GM18858 (cell line): ENCODE results near the gene UBC.

Source experiments
- ATAC-seq: cut with Tn5 transposase; IDR thresholded peaks from one replicate; pipeline ENCODE4 v1.9.1; 2021; ENCODE audit not compliant: unreplicated experiment

Gene UBC

DNA sequence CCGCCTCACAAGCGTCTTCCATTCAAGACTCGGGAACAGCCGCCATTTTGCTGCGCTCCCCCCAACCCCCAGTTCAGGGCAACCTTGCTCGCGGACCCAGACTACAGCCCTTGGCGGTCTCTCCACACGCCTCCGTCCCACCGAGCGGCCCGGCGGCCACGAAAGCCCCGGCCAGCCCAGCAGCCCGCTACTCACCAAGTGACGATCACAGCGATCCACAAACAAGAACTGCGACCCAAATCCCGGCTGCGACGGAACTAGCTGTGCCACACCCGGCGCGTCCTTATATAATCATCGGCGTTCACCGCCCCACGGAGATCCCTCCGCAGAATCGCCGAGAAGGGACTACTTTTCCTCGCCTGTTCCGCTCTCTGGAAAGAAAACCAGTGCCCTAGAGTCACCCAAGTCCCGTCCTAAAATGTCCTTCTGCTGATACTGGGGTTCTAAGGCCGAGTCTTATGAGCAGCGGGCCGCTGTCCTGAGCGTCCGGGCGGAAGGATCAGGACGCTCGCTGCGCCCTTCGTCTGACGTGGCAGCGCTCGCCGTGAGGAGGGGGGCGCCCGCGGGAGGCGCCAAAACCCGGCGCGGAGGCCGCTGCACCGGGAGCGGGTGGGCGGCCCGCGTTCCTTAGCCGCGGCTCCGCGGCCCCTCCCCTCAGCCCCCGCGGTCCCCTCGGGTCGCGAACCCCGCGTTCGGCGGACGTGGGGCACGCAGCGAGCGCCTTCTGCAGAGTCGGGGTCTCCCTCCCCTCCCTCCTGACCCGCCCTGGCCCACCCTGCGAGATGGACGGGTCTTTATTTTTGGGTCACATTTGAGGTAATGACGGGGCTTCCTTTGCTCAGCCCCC, at the start of gene UBC:
UBC (minus strand) TSS at position 259 of the 847 bp plus-strand sequence. CDS start 879 bp downstream, outside the sequence.
- ATAC-seq, result no peak

DNA sequence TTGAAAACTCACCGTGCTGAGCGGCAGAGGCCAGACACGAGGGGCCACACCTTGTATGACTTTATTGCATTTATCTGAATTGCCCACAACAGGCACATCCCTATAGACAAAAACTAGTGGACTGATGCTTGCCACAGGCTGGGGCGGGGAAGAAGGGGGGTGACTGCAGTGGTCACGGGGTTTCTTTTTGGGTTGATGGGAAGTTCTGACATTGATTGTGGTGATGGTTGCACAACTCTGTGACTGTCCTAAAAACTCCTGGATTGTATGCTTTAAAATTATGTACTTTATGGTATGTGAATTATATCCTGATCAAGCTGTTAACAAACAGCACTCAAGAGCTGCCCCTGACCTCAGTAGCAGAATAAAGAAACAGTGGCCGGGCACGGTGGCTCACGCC, 48.8 kb upstream of the UBC start:
- ATAC-seq, result no peak

DNA sequence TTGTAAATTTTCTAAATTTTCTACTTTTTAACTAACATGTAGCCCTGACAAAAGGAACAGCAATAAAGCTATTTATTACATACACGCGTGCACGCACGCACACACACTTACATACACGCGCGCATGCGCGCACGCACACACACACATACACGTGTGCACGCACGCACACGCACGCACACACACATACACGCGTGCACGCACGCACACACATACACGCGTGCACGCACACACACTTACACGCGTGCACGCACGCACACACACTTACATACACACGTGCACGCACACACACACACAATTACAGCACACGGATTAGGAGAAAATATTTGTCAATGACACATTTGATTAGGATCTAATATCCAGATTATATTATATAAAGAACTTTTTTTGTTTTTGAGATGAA, 46.6 kb upstream of the UBC start:
- no peak for ATAC-seq

DNA sequence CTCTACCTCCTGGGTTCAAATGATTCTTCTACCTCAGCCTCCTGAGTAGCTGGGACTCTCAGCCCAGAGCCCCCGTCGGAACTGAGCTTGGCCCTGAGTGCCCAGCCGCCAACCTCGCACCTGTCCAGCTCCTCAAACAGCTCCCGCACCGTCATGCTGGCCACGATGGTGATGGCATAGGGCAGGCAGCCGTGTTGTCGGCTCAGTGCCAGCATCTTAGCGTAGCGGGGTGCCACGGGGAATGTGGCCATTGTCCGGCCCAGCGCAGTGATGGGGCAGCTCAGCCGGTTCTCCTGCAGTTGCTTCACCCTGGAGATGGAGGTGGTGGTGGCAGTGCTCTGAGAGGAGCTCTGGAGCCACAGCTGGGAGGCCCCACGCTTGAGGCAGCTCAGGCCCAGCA, 42.1 kb upstream of the UBC start:
- ATAC-seq, result no peak

DNA sequence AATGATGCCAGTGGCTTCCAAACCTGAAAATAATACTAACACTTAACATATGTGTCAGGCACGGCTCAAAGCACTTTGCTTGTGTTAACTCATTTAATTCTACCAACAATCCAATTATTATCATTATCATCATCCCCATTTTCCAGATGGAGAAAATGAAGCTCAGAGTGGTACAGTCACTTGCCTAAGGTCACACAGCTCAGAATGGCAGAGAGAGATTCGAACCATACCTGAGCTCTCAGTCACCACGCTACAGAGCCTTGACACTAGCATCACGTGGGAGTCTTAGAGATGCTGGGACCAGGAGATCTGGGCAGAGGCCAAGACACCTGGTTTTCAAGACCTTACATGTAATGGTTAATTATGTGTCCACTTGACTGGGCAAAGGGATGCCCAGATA, 40.3 kb upstream of the UBC start:
- ATAC-seq, result no peak

DNA sequence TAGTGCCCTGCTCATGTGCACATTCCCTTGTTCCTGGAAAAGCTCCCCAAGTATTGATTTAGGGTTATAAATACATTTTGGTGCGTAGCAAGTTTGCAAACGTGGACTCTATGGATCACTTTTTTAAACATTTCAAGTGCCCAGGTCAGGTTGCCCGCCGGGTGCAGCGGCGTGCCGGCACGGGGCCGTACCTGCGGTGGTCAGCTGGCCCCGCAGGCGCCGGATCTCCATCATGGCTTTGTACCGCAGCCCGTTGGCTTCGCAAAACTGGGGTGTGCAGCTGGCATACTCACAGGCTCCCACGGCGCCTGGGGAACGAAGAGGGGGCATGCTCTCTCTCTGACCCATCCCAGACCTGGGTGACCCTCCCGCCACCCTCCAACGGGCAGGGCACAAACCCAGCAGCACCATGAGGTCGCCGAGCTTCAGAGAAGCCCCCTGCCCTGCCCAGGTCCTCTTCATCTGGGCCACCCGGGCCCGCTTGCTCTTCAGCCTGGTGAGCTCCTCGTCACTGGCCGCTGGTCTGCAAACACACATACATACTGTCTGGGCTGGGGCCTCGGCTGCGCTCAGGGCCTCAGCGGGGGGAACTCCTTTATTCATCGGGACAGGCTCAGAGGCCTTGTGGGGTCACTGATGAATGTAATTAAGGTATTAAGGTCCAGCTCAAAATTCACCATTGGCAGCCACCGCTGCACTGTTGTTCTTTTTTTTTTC, 39.4 kb upstream of the UBC start:
- ATAC-seq, result no peak

DNA sequence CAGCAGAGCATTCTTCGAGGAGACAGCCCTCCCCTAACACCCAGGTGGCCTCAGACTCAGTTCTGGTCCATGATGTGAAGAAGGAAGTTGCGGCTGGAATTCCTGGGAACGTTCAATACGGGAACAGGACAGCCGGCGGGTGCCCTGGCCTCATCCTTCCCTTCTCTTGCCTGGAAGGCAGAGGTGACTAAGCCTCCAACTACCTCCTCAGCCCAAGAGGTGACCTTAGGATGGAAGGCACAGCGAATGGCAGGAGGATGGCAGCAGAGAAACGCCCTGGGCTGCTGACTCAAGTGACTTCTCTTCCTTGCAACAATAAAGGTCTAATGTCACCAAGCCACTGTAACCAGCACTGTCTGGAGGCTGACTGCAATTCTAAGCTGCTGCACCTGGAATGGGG, 38.4 kb upstream of the UBC start:
- no peak for ATAC-seq

DNA sequence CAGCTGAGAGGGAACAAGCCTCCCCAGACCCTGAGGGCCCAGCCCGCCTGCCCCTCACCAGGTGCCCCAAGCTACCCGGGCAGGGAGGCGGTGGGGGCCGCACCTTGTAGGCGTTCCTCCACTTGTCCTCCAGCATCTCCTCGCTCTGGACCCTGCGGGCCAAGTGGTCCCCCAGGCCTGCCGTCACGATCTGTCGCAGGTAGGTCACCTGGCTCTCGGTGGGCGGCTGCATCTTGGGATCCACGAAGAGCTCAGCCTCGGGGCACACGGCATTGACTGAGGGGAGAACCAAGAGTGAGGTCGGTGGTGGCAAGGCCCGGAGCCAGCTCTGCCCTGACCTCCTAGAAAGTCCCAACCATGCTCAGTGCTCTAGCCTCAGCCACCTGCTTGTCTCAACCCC, 37.8 kb upstream of the UBC start:
- ATAC-seq, result no peak

DNA sequence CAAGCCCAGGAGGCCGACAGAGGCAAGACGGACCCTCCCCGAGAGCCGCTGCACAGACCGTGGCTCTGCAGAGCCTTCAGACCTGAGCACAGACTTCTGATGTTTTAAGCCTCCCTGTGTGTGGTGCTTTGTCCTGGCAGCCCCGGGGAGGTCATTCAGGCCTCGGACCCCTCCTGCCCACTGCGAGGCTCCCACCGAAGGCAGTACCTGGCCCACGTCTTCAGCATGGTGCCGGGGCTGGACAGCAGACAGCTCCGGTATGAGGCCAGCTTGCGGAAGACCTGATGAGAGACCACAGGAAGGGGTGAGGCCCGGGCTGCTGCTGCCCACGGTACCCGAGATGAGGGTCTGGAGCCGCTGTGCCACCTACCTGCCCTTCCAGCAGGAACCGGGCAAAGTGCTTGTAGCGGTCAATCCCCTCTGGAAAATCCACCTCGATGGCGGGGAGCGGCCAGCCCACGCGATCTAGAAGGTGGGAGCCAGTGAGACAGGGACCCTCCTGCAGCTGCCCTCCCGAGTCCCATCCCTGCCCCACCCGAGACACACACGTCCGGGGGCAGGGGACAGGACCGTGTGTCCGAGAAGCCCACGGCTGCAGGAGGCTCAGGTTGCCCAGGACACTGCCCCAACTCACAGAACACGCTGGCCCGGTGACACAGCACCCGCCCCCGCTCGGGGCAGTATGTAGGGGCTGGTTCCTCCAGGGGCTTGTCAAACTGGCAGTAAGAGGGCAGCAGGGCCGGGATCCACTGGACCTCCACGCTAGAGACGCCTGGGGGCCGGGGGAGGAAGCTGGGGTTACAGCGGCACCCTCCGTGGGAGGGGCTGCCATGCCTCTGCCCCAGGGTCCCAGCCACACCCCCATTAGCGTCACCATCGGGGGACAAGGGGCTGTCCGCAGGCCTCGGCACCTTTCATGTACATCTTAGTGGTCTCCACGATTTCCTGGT, 35.6 kb upstream of the UBC start:
- ATAC-seq, result no peak

DNA sequence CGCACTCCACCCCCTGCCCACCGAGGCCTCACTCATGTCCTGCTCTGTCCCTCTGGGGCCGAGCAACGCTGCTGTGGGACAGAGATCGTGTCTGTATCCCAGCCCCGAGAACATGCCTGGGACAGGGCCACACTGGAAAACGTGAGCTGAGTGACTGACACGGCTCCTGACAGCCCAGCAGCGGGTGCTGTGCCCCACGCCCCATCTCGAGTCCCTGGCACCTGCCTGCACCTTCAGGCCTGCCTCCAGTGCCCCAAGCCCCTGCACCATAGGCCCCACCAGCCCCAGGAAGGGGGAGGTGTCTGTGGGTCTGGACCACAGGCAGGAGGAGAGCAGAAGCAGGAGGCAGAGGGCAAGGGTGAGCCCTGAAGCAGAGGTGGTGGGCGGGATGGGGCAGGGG, 34.6 kb upstream of the UBC start:
- no peak for ATAC-seq

DNA sequence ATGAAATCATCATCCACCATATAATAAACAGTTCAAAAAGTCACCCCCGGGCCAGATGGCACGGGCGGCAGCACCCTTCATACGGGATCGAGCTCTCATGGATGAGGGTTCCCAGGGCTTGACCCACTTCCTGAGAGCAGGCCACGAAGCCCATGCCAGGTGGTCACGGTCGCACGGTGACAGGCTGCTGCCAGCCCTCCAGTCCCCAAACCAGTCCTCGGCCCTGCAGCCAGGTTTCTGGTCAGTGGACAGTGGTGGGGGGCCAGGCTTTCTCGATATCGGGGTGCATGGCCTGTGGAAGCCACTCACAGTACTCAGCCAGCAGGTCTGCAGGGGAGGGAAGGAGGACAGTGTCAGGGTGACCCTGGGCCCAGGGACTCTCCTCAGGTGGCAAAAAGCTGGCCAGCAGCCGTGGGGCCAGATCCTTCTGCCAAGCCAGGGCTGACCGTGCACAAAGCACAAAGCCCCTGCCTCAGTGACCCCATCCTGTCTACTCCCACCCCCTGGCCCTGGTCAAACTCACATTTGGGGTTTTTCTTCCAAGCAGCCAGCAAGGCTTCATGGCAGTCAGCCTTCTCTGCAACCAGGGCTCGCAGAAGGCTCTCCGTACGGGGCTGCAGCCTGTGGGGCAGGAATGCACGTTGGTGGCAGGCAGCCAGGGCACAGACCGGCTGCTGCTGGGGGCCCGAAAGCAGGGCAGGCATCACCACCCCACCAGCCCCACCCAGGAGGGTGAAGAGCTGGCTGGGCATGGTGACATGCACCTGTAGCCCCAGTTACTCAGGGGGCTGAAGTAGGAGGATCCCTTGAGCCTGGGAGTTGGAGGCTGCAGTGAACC, 33.3 kb upstream of the UBC start:
- no peak for ATAC-seq

DNA sequence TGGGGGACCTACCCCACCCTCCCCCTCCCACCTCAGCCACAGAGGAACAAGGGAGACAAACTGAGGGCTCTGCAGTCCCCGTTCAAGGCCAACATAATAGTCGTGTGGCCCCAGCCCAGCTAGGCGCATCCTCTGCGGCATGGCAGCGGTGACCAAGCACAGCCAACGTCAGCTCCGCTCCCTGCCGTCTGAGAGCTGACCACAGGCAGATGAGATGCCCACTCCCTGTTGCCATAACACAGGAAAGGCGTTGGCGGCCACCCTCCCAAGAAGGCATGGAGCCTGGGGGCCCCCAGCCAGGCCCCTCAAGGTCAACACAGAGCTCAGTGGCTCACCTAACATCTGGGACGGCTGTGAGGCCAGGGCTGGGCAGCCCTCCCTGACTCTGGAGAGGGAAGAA, 32.6 kb upstream of the UBC start:
- ATAC-seq, result no peak

DNA sequence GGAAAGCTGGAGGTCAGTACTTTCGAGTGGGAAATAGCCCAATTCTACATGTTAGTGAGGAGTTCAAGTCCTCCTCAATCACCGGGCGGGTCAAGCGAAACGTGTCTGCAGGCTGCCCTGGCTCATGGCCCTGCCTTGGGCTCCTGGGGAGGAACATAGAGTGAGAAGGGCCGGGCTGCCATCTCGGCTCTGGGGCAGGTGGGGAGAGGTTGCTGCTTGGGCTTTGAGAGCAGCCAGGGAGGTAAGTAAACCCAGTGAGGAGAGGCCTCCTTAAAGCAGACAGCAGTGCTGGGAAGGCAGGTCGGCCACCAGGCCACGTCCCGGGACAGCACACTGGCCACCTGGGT, 32.0 kb upstream of the UBC start:
- no peak for ATAC-seq

DNA sequence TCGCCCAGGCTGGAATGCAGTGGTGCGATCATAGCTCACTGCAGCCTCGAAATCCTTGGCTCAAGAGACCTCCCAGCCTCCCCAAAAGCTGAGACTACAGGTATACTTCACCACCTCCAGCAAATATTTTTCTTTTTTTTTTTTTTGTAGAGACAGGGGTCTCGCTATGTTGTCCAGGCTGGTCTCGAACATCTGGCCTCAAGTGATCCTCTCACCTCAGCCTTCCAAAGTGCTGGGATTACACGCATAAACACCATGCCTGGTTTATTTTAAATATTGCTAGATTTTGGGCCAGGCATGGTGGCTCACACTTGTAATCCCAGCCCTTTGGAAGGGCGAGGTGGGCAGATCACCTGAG, 26.7 kb upstream of the UBC start:
- no peak for ATAC-seq

DNA sequence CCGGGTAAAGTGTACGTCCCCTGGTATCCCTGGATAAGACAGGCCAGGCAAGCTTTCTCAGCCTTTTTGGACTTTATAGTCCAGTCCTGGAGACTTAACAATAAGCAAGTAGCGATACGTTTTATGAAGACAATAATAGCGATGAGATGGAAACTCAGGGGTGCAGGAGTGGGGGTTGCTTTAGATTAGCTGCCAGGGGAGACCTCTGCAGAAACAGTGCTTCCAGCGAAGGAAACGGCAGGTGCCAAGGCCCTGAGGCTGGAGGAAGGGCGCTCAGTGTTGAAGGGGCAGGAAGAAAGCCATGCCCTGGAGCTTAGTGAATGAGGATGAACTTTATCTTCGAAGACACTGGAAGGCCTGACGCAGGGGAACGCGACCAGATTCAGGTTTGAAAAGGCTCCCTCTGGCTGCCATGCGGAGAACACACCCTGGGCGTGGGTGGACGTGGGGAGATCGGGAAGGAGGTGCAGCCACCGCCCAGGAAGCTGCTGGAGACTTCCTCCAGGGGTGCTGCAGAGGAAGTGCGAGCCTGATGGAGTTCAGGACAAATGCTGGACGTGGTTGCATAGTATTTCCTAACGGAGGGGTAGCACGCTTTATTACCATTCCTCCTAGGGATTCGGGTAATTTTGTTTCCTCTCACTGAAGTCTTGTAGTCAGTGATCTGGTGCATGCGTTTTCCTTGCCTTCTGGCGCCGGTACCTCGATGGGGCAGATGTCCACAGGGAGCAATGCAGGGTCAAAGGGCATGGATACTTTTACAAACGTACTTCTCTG, 26.1 kb upstream of the UBC start:
- peak; percentile 28 for ATAC-seq

DNA sequence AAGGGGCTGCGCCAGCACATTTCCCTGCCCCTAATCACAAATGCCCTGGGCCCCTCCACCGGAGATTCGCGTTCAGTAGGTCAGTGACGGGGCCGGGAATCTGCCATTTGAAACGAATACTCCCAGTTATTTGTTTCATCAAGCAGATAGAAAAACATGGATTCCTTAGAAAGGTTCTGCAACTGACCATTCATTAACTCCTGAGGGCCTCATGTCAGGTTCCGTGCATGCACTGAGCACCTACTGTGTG, 25.6 kb upstream of the UBC start:
- peak; percentile 26 for ATAC-seq

DNA sequence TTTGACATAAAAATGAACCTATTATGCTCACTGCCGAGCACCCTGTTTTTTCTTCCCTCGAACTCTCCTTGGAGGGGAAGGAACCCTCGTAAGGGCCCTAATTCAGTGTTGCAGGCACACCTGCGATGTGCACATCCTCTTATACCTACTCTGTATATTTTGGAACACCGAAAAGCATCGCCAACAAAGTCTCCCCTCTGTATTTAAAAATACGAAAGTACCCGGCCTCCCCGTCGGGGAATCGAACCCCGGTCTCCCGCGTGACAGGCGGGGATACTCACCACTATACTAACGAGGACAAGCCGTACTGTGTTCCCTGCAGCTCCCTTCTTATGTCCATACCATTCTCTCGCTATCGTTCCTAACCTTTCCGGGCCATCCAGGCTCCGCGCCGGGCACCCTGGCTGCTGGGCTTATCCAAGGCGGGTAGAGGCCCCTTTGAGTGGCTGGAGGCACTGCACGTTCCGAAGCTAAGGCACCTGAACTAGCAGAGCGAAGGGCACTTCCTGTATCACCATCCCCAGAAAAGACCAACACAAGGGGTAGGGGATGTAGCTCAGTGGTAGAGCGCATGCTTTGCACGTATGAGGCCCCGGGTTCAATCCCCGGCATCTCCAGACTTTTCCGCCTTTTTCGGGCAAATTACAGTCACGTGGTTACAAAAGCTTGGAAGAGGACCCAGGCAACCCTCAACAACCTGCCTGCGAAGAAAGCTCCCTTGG, 25.1 kb upstream of the UBC start:
- ATAC-seq, result peak; percentile 57

DNA sequence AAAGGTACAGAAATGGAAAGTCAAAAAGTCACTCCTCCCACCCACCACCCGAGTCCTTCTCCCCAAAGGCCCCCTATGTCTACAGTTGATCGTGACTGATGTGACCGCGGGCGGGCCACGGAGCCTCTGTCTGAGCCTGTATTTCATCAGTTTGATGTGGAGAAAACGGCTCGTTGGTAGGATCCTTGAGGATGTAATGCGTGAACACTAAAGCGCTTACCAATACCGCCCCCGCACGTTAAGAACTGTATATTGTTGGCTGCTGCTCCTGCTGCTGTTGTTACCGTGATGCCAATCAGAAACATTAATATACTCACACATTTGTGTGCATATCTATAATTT, 24.6 kb upstream of the UBC start:
- ATAC-seq, result peak; percentile 17

DNA sequence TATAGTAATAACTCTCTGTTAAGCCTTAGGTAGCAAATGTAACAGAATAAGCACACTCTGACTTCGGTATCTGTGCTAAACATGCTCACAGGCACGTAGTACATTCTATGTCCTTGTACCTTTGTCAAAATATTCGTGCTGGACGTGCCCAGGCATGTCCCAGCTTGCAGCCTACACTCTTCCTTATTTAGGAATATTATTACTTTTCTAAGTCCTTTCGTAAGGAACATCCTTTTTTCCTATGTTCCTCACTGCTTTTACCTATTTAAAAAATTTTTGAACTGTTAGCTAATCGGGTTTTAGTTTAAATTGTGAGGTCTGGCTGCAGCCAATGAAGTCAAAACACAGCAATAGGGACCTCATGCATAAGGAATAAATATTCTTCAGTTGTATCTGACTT, 24.1 kb upstream of the UBC start:
- no peak for ATAC-seq

DNA sequence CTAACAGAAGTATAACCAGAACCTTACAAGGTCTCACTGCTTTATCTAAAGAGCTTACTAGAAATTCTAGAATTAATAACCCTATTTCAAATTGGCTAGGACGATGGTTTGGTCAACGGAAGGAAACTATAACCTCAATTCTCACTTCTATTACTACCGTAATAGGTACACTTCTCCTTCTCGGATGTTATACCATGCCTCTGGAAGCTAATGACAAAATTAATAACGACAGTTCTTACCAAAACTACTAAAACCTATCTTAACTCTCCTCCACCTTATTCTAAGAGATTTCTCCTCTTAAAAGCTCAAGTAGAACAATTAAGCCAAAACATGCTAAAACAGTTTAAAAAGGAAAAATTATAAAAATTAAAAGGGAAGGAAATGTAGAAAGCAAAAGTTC, 23.7 kb upstream of the UBC start:
- ATAC-seq, result no peak
